ENCODE results near the gene MGARP.
A peak's percentile ranks its signal among the peaks of the same experiment; 100 is the strongest.
"Not testable (repeated sequence)": the region's sequence is repeated elsewhere in the genome, so short reads cannot be mapped to it uniquely, and the experiment has no call there.

MGARP gene

DNA sequence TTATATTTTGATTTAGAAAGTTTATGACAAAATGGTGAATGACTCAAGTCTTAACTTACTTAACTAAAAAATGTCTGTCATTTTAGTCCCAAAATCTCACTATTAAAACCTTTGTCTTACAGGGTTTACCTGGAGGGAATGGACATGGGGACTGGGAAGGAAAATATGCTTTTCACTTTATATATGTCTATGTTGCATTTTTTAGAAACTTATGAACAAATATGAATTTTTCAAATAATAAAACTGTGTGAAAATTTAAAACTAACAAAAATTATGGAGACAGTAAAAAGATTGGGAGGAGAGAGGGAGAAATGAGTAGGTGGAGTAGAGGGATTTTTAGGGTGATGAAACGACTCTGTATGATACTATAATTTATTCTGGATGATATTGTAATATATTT lies 6.2 kb downstream of the MGARP start:
- H3K9me3 ChIP-seq (ENCODE audit: control insufficient read depth in 2 of 2, low read length in 2 of 2): no peaks in the 10 kb centered on the region

DNA sequence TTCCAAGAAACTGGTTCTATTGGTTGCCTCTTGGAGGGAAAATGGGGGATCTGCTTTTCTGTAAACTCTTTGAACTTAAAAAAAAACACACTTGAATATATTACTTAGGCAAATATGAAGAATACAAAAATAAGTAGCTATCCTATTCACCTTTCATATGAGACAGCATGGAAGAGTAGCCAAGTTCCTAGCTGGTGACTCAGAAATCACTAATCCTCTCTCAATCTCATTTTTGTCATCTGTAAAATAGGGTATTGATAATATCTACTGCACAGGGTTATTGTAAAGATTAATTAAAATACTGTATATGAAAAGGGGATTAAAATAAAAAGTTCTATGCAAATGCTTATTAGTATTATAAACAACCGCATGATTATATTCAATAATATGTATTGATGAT lies 12.7 kb downstream of the MGARP start:
- Histone ChIP-seq H3K4me1 (ENCODE audit: control insufficient read depth in 2 of 2, insufficient read depth in 2 of 2, low read length in 2 of 2) (peaks cover 0 to 4% of the 10 kb centered on the region in 2 donors), H3K9me3 (ENCODE audit: control insufficient read depth in 2 of 2, low read length in 2 of 2) (no peaks in the 10 kb centered on the region), H3K4me3 (ENCODE audit: low read length in 2 of 2) (no peak overlapping the region), H3K9ac (ENCODE audit: low read depth in 1 of 2, low read length in 2 of 2) (no peak overlapping the region), H3K27me3 (ENCODE audit: control insufficient read depth in 2 of 2, insufficient read depth in 2 of 2, low read length in 2 of 2) (no peaks in the 10 kb centered on the region), H3K27ac (ENCODE audit: low read depth in 2 of 2, low read length in 2 of 2) (no peak overlapping the region), H3K36me3 (ENCODE audit: control insufficient read depth in 2 of 2, insufficient read depth in 2 of 2, low read length in 2 of 2) (no peaks in the 10 kb centered on the region)

More for the DNA sequence above, 6.2 kb downstream of the MGARP start:
- Histone ChIP-seq H3K36me3 (ENCODE audit: control insufficient read depth in 2 of 2, insufficient read depth in 2 of 2, low read length in 2 of 2) (no peaks in the 10 kb centered on the region), H3K9ac (ENCODE audit: low read depth in 1 of 2, low read length in 2 of 2) (no peak overlapping the region), H3K27ac (ENCODE audit: low read depth in 2 of 2, low read length in 2 of 2) (no peak overlapping the region), H3K27me3 (ENCODE audit: control insufficient read depth in 2 of 2, insufficient read depth in 2 of 2, low read length in 2 of 2) (peaks cover 2 to 3% of the 10 kb centered on the region in 2 donors), H3K4me1 (ENCODE audit: control insufficient read depth in 2 of 2, insufficient read depth in 2 of 2, low read length in 2 of 2) (no peaks in the 10 kb centered on the region), H3K4me3 (ENCODE audit: low read length in 2 of 2) (no peak overlapping the region)

DNA sequence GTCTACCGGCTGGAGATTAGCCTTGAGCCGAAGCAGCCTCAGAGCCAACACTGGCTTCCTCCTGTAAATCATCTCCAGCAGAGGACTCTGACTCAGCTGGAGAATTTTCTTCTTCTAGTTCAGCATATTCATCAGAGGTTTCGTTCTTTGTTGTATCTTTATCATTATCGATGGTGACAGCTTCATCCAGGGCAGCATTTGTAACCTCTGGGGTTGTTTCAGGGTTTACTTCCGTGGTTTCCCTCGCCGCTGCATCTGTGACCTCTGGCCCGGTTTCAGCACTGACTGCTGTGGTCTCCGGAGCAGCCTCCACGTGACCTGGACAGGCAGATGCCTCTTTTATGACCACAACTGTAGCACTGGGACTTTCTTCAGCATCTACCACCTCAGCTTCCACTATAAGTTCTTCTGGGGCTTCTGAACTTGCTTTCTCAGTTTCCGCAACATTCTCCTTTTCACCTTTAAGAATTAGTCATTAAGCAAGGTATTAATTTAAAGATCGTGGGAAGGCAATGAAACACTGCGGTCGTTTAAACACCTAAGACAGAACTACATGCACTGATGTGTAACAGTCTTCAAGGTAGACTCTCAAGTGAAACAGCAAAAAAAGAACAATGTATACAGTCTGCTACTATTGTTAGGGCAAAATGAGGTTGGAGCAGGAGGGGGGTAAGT lies 13.3 kb downstream of the MGARP start:
- Histone ChIP-seq H3K9ac (ENCODE audit: low read depth in 1 of 2, low read length in 2 of 2) (no peak overlapping the region), H3K27ac (ENCODE audit: low read depth in 2 of 2, low read length in 2 of 2) (peak overlapping the region; percentile 5 to 34), H3K9me3 (ENCODE audit: control insufficient read depth in 2 of 2, low read length in 2 of 2) (no peaks in the 10 kb centered on the region), H3K36me3 (ENCODE audit: control insufficient read depth in 2 of 2, insufficient read depth in 2 of 2, low read length in 2 of 2) (no peaks in the 10 kb centered on the region), H3K4me1 (ENCODE audit: control insufficient read depth in 2 of 2, insufficient read depth in 2 of 2, low read length in 2 of 2) (peaks cover 0 to 4% of the 10 kb centered on the region in 2 donors), H3K27me3 (ENCODE audit: control insufficient read depth in 2 of 2, insufficient read depth in 2 of 2, low read length in 2 of 2) (no peaks in the 10 kb centered on the region), H3K4me3 (ENCODE audit: low read length in 2 of 2) (peak overlapping the region; percentile 54 to 66)

DNA sequence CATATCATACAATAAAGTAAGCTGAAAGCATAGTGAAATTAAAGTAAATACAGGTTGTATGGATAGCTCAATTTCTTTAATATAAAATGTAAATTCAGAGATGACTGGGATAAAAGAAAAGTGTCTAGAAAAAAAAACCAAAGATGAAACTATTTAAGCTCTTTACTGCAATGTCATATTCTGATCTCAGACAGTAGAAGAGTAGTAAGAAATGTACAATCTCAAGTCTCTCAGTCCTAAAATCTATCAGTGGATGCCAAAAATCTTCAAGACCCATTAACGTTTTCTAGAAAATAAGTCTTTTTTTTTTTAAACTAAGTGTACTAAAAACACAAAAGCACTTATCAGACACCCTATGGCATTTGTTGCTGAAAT lies 13.8 kb downstream of the MGARP start:
- Histone ChIP-seq H3K9ac (ENCODE audit: low read depth in 1 of 2, low read length in 2 of 2) (no peak overlapping the region), H3K4me3 (ENCODE audit: low read length in 2 of 2) (peak overlapping the region; percentile 54 to 66), H3K27ac (ENCODE audit: low read depth in 2 of 2, low read length in 2 of 2) (peak overlapping the region; percentile 5 to 34), H3K9me3 (ENCODE audit: control insufficient read depth in 2 of 2, low read length in 2 of 2) (no peaks in the 10 kb centered on the region), H3K27me3 (ENCODE audit: control insufficient read depth in 2 of 2, insufficient read depth in 2 of 2, low read length in 2 of 2) (no peaks in the 10 kb centered on the region), H3K36me3 (ENCODE audit: control insufficient read depth in 2 of 2, insufficient read depth in 2 of 2, low read length in 2 of 2) (no peaks in the 10 kb centered on the region), H3K4me1 (ENCODE audit: control insufficient read depth in 2 of 2, insufficient read depth in 2 of 2, low read length in 2 of 2) (peaks cover 0 to 4% of the 10 kb centered on the region in 2 donors)

DNA sequence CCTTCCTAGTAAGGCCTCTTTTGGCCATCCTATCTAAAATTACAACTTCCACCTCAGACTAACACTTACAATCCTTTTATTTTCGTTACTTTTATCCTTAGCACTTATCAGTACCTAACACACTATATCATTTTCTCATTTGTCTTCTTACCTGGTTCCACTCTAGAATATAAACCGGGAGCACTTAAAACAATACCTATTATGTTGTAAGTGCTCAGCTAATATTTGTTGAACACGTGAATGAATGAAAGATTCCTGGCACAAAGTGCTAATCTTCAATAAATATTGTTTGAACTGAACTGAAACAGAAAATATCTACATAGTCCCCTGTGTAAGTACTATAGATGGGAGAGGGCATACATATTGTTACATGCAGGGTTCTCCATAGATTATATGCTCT lies 14.4 kb downstream of the MGARP start:
- Histone ChIP-seq H3K9ac (ENCODE audit: low read depth in 1 of 2, low read length in 2 of 2) (no peak overlapping the region), H3K27me3 (ENCODE audit: control insufficient read depth in 2 of 2, insufficient read depth in 2 of 2, low read length in 2 of 2) (no peaks in the 10 kb centered on the region), H3K36me3 (ENCODE audit: control insufficient read depth in 2 of 2, insufficient read depth in 2 of 2, low read length in 2 of 2) (no peaks in the 10 kb centered on the region), H3K4me3 (ENCODE audit: low read length in 2 of 2) (no peak overlapping the region), H3K27ac (ENCODE audit: low read depth in 2 of 2, low read length in 2 of 2) (no peak overlapping the region), H3K4me1 (ENCODE audit: control insufficient read depth in 2 of 2, insufficient read depth in 2 of 2, low read length in 2 of 2) (peaks cover 0 to 4% of the 10 kb centered on the region in 2 donors), H3K9me3 (ENCODE audit: control insufficient read depth in 2 of 2, low read length in 2 of 2) (no peaks in the 10 kb centered on the region)

DNA sequence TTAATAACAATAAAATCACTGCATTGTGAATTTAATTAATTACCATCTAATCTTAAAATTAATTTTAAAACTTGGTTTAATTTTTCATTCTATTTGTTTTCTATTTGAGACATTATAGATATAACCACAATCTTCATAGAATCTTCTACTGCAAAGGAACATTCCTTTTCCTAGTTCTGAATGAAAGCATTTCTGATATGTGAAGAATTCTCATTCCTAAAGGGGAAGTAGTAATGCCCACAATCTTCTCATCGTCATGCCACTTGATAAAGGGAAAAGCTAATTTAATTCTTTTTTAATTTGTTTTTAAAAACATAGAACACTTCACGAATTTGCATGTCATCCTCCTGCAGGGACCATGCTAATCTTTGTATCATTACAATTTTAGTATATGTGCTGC lies 23.7 kb downstream of the MGARP start:
- Histone ChIP-seq H3K4me1 (ENCODE audit: control insufficient read depth in 2 of 2, insufficient read depth in 2 of 2, low read length in 2 of 2) (peaks cover 0 to 3% of the 10 kb centered on the region in 2 donors), H3K27me3 (ENCODE audit: control insufficient read depth in 2 of 2, insufficient read depth in 2 of 2, low read length in 2 of 2) (no peaks in the 10 kb centered on the region)

DNA sequence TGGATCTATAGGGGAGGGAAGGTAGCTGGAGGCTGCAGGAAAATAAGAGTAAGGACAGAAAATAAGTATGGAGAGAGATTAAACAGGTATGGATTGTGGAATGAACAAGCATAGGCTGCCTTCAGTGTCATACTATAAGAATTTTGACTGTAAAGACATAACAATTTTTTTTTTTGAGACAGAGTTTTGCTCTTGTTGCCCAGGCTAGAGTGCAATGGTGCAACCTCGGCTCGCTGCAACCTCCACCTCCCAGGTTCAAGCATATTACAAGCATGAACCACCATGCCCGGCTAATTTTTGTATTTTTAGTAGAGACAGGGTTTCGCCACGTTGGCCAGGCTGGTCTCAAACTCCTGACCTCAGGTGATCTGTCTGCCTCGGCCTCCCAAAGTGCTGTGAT lies 24.4 kb downstream of the MGARP start:
- H3K27ac ChIP-seq (ENCODE audit: low read depth in 2 of 2, low read length in 2 of 2); H3K27me3 ChIP-seq (ENCODE audit: control insufficient read depth in 2 of 2, insufficient read depth in 2 of 2, low read length in 2 of 2); H3K9ac ChIP-seq (ENCODE audit: low read depth in 1 of 2, low read length in 2 of 2); H3K4me1 ChIP-seq (ENCODE audit: control insufficient read depth in 2 of 2, insufficient read depth in 2 of 2, low read length in 2 of 2); H3K9me3 ChIP-seq (ENCODE audit: control insufficient read depth in 2 of 2, low read length in 2 of 2); H3K4me3 ChIP-seq (ENCODE audit: low read length in 2 of 2); H3K36me3 ChIP-seq (ENCODE audit: control insufficient read depth in 2 of 2, insufficient read depth in 2 of 2, low read length in 2 of 2): not testable (repeated sequence)

More for the DNA sequence above, 23.7 kb downstream of the MGARP start:
- H3K9me3 ChIP-seq (ENCODE audit: control insufficient read depth in 2 of 2, low read length in 2 of 2): no peaks in the 10 kb centered on the region
- no peak overlapping the region for H3K27ac ChIP-seq (ENCODE audit: low read depth in 2 of 2, low read length in 2 of 2)
- H3K36me3 ChIP-seq (ENCODE audit: control insufficient read depth in 2 of 2, insufficient read depth in 2 of 2, low read length in 2 of 2): no peaks in the 10 kb centered on the region
- H3K4me3 ChIP-seq (ENCODE audit: low read length in 2 of 2): no peak overlapping the region
- no peak overlapping the region for H3K9ac ChIP-seq (ENCODE audit: low read depth in 1 of 2, low read length in 2 of 2)

DNA sequence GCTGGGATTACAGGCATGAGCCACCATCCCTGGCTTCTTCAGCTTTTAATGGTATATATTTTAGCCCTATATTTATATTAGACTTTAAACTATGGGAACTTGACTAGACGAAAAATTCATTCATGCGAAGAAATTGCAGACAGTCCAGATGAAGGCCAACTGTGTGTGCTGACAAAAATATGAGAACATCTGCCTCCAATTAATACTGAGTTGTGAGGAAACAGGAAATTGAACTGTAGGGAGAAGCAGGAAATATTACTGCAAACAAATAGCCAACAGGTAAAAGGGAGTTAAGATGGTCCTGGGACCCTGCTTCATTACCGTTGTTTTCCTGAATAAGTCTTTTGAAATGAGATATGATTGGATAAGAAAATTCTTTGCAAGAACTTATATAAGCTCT lies 26.3 kb downstream of the MGARP start:
- no peaks in the 10 kb centered on the region for H3K9me3 ChIP-seq (ENCODE audit: control insufficient read depth in 2 of 2, low read length in 2 of 2)
- H3K4me3 ChIP-seq (ENCODE audit: low read length in 2 of 2): no peak overlapping the region
- peaks cover 0 to 3% of the 10 kb centered on the region in 2 donors for H3K4me1 ChIP-seq (ENCODE audit: control insufficient read depth in 2 of 2, insufficient read depth in 2 of 2, low read length in 2 of 2)
- no peaks in the 10 kb centered on the region for H3K36me3 ChIP-seq (ENCODE audit: control insufficient read depth in 2 of 2, insufficient read depth in 2 of 2, low read length in 2 of 2)
- H3K27ac ChIP-seq (ENCODE audit: low read depth in 2 of 2, low read length in 2 of 2): no peak overlapping the region
- no peaks in the 10 kb centered on the region for H3K27me3 ChIP-seq (ENCODE audit: control insufficient read depth in 2 of 2, insufficient read depth in 2 of 2, low read length in 2 of 2)
- H3K9ac ChIP-seq (ENCODE audit: low read depth in 1 of 2, low read length in 2 of 2): no peak overlapping the region

DNA sequence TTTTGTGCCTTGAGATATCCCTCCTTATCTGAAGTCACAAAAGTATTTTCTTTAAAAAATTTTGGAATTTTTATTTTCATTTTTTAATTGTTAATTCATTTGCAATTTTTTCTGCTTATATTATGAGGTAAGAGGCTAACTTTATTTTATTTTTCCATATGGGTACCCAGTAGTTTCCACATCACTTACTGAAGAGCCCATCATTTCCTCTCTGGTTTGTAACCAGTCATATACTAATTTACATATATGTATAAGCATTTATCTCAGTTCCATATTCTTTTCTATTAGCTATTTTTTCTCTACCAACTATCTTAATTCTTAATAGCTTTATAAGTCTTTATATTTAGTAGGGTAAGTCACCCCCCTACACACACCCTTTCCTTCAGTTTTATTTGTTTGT lies 27.0 kb downstream of the MGARP start:
- Histone ChIP-seq H3K9ac (ENCODE audit: low read depth in 1 of 2, low read length in 2 of 2) (no peak overlapping the region), H3K36me3 (ENCODE audit: control insufficient read depth in 2 of 2, insufficient read depth in 2 of 2, low read length in 2 of 2) (no peaks in the 10 kb centered on the region), H3K27ac (ENCODE audit: low read depth in 2 of 2, low read length in 2 of 2) (no peak overlapping the region), H3K9me3 (ENCODE audit: control insufficient read depth in 2 of 2, low read length in 2 of 2) (no peaks in the 10 kb centered on the region), H3K27me3 (ENCODE audit: control insufficient read depth in 2 of 2, insufficient read depth in 2 of 2, low read length in 2 of 2) (no peaks in the 10 kb centered on the region), H3K4me3 (ENCODE audit: low read length in 2 of 2) (no peak overlapping the region), H3K4me1 (ENCODE audit: control insufficient read depth in 2 of 2, insufficient read depth in 2 of 2, low read length in 2 of 2) (peaks cover 0 to 3% of the 10 kb centered on the region in 2 donors)

DNA sequence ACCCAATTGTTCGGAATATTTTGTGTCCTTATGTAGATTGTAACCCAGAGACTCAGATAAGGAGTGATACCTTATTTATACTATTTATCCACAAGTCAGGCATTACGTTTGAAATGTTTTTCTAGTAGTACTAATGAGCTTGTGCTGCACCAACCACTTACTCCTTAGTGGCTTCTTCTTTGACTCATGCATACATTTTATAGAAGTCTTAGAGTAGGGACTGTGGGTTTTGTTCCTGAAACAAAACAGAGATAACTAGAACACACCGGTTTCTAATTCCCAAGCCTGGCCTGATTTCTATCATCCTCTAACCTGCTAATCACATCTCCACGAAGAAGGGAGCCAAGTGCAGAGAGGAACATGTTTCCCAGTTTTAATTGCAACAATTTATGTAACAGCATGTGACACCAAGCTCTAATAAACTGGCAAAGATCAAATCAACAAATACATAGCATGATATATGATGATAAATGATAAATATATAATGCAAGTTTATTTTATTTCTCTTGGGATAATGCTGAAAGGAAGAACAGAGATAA lies 32.3 kb downstream of the MGARP start:
- Histone ChIP-seq H3K36me3 (ENCODE audit: control insufficient read depth in 2 of 2, insufficient read depth in 2 of 2, low read length in 2 of 2) (no peaks in the 10 kb centered on the region), H3K9ac (ENCODE audit: low read depth in 1 of 2, low read length in 2 of 2) (no peak overlapping the region), H3K27me3 (ENCODE audit: control insufficient read depth in 2 of 2, insufficient read depth in 2 of 2, low read length in 2 of 2) (no peaks in the 10 kb centered on the region), H3K4me1 (ENCODE audit: control insufficient read depth in 2 of 2, insufficient read depth in 2 of 2, low read length in 2 of 2) (no peaks in the 10 kb centered on the region), H3K9me3 (ENCODE audit: control insufficient read depth in 2 of 2, low read length in 2 of 2) (no peaks in the 10 kb centered on the region), H3K4me3 (ENCODE audit: low read length in 2 of 2) (no peak overlapping the region), H3K27ac (ENCODE audit: low read depth in 2 of 2, low read length in 2 of 2) (no peak overlapping the region)

Data from mucosa of rectum (tissue), 2 donors.